A172 (cell line): ENCODE measurements around the gene CTNNA3. TPM values are rescaled to one million over a fixed set of nuclear protein-coding genes. Genes with fewer than 3 reads are reported as not detected.

Source experiments
- DNase-seq: peaks from one replicate; pipeline ENCODE4 v3.0.0-alpha.2; 2015; ENCODE audit warnings: low spot score
- total RNA-seq: library from RNA; depleted of rRNA; stranded (reverse); fragments of >200 nt; shearing (Covaris generic); gene quantifications from 2 replicates; pipeline ENCODE4 v1.2.3, GENCODE V29; 2014; rRNA removed

CTNNA3 gene
- total RNA-seq, 1 experiment from 2014 or later, result not detected

DNA sequence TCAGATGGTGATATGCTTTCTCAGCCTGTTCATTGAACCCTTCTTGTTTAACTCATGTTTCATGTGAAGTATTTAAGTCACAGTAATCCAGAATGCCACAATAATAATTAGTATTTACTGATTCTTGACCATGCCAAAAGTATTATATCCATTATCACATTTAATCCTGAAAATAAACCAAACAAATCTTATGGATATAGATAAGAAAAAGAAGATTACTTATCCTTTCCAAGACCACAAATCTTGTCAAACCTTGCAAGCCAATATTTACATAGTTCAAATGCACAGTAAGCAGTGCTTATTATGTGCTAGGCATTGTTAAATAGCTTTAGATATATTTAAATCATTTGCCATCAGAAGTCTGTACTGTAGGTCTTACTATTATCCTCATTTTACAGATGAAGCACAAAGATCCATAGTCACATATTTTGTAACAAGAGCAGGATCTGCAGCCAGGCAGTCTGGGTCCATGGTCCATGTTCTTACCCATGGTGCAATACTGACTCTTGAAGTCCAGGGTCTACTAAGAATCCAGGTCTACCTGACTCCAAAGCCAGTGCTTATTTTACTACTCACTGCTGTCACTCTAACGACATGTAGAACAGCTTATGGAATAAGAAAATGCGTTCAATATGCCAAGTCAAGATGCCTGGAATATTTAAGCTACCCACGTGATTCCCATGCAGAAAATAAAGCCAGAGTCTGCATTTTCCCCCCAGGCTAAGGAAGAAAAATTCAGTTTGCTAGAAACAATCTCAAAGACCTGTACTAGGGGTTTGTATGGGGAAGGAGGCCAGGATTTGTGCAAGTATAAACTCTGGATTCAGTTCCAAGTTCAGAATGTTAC, 1755.0 kb downstream of the CTNNA3 start:
- no peak for DNase-seq

DNA sequence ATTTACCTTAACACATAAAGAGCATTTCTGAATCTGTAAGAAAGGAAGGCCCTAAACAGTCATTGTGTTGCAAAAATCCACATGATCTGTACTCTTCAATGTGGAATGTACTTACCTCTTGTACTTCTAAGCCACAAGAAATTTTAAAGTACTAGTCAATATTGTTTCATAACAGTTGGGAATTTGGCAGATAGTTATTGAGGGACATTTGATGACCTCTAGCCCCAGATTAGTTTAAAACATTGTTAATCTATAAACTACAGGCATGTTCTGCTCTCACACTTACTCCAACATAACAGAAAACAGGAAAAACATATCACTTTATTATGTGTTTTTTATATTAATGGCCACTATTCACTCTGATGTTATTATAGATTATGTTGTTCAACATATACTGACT, 1755.9 kb downstream of the CTNNA3 start:
- DNase-seq, result no peak

DNA sequence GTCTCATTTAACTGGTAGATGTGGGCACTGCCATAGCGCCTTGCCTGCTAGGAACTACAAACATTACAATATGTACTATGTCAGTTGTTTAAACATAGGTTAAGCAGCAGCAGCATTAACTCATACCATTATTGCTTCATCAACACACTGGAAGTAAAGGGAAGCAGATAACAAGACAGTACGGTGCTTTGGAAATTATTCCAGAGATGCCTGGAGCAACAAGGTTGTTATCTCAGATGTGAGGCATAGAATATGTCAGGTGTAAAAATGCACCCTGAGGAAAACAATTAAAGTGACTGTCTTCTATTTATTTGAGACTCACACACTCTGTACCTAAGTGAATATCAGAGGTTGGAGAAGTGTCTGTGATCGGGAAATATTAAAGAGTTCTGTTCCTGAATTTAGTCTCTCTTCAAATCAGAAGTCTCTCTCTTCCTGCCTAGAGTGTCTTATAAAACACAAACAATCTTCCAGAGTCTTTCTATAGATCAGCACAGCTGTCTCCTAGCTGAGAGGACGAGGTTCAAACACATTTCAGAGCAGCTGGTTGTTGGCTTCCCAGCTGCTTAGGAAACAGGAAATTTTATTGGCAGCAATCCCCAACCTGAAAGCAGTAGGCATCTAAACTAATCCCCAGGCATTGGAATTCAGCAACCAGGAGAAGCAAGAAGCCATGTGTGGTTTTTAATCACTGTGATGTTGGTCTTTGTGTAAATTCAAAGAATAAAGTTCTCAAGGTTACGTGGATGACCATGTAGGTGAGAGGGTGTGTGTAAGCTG, 1764.5 kb downstream of the CTNNA3 start:
- no peak for DNase-seq

DNA sequence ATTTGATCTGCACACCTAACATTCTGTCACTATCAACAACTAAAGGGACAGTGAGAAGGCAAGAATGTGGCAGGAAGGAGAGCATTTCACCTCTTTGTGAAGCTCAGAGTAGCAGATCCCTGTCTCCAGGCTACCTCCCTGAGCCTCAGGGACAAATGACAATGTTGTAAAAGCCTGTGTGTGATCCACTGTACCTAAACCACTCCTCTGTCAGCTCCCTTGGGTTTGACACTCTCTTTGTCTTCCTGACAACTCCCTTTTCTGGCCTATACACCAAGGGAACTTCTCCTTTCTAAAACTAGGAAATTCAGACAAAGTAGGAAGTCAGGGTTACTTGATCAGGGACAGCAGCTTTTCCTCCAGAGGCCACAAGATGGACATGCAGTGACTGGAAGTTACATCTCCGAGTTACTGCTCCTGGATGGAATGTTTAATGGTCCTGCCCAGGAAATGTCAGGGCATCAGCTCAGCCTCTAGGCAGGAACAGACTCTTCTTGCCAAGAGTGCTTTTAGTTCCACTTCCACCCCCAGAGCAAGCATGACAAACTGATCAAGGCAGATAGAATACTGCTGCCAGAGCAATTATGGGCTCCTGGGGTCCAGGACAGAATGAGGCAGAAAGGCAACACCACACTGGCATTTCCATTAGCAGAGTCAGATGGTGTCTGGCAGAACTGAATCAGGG, 1784.7 kb downstream of the CTNNA3 start:
- DNase-seq, result no peak

DNA sequence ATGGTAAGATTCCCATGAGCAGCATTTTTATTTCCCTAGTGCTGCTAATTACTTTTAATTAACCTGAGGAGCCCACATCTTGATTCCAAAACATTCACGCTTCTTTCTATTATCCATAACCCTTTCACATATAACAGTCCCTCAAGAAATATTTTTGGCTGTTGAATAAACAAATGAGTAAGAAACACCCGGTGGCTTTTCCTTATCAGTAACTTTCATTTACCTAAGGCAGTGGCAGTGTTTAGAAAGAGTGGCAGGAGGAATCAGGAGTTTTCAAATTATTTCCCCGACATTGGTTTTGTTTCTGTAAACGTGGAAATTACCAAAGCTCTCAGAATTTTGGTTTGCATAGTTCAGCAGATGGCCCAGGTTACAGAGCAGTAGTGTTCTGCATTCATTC, 1785.8 kb downstream of the CTNNA3 start:
- no peak for DNase-seq

DNA sequence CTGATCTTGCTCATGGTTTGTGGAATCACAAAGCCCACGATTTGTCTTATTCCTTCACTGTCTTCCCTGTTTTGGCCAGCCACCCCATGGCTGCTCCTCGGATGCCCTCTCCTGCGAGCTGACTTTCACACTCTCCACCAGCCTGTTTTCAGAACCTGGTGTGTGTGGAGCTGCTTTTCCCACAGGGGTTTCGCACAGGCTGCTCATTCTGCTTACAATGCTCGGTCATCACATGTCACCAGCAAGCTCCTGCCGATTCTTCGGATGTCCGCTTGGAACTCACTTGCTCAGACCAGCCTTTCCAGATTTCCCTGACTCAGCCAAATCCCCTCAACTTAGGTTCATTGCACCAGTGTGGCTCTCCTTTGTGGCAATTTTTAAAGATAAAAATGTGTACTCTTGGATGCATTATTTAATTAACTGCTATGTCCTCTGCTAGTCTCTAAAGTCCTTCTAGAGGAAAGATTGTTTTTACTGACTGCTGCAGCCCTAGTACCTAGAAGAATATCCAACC, 1788.7 kb downstream of the CTNNA3 start:
- DNase-seq, result no peak

DNA sequence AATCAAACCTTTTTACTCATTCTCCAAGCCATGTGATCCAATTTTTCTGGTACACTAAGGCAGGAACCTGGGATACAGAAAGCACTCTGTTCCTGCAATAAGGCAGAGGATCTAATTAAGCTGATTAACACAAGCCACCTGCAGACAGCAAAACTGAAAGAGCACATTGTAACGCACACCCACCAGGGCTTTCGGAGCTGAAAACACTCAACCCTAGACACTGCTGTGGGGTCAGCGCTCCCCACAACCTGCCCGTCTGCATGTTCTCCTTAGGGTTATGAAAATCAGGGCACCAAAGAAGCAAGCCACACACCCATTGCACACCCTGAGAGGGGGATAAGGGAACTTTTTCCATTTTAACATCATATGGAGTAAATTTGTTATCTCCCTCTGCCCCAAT, 1792.4 kb downstream of the CTNNA3 start:
- no peak for DNase-seq

DNA sequence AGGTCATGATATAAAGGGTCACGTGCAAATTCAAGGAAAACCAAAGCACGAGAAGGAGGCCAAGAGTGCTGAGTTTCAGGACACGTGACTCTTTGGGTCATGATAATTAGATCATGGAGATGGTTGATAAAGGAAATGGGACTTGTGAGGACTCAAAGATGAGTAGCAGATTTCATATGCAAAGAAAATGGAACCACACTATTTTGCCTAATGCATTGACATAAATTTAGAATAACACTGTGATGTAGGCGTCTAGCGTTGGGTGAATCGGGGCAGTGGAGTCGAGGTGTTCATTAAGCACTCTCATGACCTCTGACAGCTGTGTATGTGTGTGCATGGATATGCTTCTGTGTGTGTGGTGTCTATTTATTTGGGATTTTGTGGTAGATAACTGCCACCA, 1795.7 kb downstream of the CTNNA3 start:
- no peak for DNase-seq

DNA sequence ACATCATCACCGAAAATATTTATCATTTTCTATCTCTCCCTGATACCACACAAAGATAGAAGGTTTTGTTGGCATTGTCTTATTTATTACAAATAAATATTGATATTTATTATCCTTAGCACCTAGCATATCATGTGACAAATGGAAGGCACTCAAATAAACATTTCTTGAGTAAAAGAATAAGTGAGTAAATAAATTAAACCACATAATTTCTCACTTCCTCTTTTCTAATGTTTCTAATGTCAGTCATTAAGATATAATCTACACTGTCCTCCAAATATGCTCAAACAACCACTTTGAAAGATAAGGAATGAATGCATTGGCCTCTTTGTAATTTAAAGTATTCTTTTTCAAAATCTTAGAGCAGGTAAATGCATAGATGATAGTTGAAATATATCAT, 1797.9 kb downstream of the CTNNA3 start:
- DNase-seq, result no peak

DNA sequence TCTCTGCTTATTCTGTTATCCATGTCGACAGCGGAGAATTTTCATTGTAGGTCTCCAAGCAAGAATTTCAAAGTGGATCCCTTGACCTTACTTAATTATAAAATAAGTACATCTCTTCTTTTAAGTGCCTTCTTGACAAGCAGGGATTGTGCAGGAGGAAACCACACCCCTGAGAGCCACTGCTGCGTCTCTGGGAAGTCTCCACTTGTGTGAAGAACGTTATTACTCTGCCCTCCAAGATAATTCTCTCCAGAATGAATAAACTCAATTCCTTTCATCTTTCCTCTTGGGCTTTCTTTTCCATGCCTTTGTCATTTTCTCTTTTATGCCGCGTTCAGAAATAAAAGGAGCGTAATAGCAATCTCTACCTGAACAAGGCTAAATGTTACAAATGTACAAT, 1801.0 kb downstream of the CTNNA3 start:
- no peak for DNase-seq

DNA sequence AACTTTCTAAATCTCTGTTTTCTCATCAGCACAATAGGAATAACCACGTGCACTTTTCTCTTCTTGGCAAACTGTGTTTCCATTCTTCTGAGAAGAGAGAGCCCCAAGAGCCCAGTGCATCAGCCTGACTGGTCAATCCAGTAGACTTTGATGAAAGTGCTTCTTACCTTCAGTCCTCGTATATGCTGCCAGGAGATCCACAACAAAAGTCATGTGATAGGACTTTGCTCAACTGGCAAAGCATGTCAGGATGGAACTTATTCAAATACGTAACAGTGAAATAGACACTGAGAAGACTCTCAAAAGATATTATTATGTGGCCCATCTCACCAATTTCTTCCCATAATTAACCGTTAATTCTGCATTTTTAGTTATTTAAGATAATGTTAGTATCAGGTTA, 1801.6 kb downstream of the CTNNA3 start:
- no peak for DNase-seq

DNA sequence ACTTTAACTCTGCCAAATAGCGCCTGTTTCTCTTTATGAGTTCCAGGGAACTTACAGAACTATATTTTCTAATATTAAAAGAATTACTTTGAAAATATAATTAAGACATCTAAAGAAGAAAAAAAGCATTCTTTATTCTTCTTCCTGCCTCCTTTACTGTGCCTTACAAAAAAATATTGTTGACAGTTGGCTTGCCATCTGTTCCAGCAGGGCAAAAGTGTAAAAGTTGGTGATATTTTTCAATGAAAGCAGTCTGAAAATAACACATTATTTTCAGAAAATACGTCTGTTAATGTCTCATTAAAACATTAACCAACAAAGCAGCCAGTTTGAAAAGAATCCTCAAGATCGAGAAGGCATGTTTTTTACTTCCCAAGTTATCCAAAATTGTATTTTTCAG, 1802.3 kb downstream of the CTNNA3 start:
- DNase-seq, result no peak

DNA sequence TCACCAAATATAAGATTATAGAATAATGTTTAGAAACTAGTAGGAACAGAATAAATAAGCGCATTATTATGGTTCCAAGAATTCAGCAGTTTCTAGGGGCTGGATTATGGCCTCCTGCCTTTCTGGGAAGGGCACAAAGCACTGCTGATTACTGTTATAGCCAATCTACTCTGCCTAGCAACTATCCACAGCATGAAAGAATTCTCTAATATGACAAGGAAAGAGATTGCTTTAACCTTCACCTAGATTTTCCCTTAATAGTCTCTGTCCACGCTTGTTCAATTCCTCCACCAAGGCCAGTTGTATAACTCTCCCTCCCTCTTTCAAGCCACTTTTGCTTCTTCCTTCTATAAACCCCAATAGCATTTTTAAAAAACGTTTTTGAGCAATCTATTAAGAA, 1803.7 kb downstream of the CTNNA3 start:
- no peak for DNase-seq

DNA sequence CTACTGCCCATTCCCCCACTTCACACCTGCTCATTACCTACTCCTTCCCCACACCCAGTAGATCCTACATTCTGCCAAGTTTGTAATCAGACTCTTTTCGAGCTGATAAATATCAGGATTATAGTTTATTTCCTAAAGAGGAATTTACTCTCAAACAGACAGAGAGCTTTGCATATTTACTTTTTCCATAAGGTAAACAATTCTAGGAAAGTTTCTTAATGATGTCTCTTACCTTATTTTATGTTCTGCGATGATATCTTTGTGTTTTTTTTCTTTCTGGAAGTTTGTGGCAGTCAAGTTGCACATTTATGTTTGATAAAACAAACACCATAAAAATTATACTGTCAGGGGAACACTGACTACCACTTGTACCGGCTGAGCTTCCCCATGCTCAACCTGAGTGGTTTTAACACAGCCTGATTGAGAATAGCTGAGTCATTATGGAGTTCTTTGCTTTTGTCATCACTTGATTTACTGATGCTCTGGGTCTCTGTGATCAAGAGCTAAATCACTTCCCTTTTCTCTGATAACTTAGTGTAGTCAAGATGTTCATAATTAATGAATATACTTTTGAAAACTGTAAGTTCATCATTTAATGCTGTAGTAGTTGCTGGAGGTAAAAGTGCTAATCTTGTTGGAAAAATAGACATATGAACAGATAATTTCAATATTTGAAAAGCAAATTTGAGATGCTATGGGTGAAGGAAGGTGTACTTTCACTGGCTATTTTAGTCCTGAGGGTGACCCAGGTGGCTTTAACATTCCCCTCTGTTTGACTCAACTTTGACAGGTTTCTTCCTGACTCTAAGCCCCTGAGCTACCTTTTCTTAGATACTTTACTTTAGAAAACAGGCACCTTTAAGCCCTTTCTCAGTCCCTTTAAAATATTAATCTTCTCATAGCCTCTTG, 1804.7 kb downstream of the CTNNA3 start:
- DNase-seq, result peak; percentile 54

DNA sequence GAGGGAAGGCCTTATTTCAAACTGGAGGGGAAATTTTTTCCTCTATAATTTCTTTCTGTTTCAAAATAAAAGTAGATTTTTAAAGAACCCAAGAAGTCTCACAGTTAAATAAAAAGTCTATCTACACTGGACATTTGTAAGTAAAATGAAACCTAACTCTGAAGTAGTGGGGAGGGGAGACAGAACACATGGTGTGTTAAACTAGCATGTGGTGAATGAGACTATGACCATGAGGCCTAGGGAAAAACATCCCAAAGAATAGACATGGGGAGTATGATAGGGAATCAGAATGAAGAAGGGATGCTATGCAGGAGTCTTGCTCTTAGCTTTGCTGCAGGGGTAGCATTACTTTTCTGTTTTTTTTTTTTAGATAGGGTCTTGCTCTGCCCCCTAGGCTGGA, 1831.5 kb downstream of the CTNNA3 start:
- DNase-seq, result no peak

DNA sequence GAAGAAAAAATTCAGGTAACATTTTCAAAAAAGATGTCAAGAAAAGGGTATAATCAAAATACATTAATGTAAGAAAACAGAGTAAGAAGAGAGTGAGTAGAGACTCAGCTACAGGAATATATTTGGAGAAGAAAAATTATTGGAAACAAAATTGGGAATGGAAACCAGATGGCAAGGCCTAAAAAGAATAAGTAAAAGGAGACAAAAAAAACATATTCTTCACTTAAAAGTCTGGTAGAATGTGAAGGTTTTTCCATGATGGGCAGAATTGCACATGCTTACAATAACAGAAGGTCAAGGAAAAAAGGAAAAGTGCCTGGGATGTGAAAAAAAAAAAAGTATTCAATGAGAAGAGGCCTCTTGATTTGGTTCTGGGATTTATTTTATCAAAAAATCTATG, 1832.0 kb downstream of the CTNNA3 start:
- DNase-seq, result no peak

Other genes with a start within 250 kb of the CTNNA3 start
- 3.1 and 4.6 TPM in 2 replicates for gene DNAJC12, start 142.0 kb upstream of the CTNNA3 start, total RNA-seq
- 21.4 and 49.9 TPM in 2 replicates for gene SIRT1, start 188.5 kb upstream of the CTNNA3 start, total RNA-seq